Endothelial cell of umbilical vein (primary cell): Measurements from ENCODE around the gene LGR4. TPM values are rescaled to one million over a fixed set of nuclear protein-coding genes. Genes with fewer than 3 reads are reported as not detected.

Experiments
- BruUV-seq: library from RNA; stranded (reverse); fragments of 400-500 nt; replicated peaks from 2 replicates; lab custom pipeline; 2021; lab: Mats Ljungman, UMichigan
- CTCF ChIA-PET: fragments of 300-600, 350-600 bp; sonication (Branson Sonifier 250); formaldehyde crosslinking; loops from one replicate; lab custom pipeline; 2021; ENCODE audit warnings: antibody characterized with exemption, inconsistent platforms; lab: Charles Lee
- POLR2A ChIA-PET: fragments of 300-600, 350-600 bp; sonication (Branson Sonifier 250); formaldehyde crosslinking; loops from one replicate; lab custom pipeline; 2021; ENCODE audit warnings: antibody characterized with exemption, inconsistent platforms; lab: Charles Lee
- DNase-seq: peaks from one replicate; pipeline ENCODE4 v3.0.0-alpha.2; 2011; ENCODE audit warnings: low read depth, low spot score
- FAIRE-seq: peaks from 2 replicates; lab custom pipeline; 2011; peaks lifted over from hg19 to GRCh38; lab: Jason Lieb, UNC
- H2AFZ ChIP-seq: 2 replicates; pipeline ENCODE4 v1.6.0; 2012; ENCODE audit warnings: low read depth, low read length, control low read depth, inconsistent platforms
- H3K27ac ChIP-seq: 2 replicates; pipeline ENCODE4 v1.5.1; 2011; ENCODE audit warnings: low read depth, mild to moderate bottlenecking, control low read depth, low read length, moderate library complexity; ENCODE audit not compliant: insufficient read depth
- H3K27me3 ChIP-seq, 2 experiments: 2 replicates each; pipeline versions ENCODE4 v1.6.0 to v1.6.1; 2011; ENCODE audit warnings: low read length in 2 of 2, mixed read lengths in 1 of 2; ENCODE audit not compliant: control insufficient read depth in 2 of 2, insufficient read depth in 2 of 2
- H3K36me3 ChIP-seq, 2 experiments: 2 replicates in 1 of 2; 3 replicates in 1 of 2; pipeline ENCODE4 v1.5.1; 2011; ENCODE audit warnings: low read length in 2 of 2, mild to moderate bottlenecking in 1 of 2, moderate library complexity in 1 of 2; ENCODE audit not compliant: control insufficient read depth in 2 of 2, insufficient read depth in 2 of 2; ENCODE audit errors: extremely low read depth in 1 of 2
- H3K4me1 ChIP-seq: 3 replicates; pipeline ENCODE4 v1.5.1; 2011; ENCODE audit warnings: mild to moderate bottlenecking, low read length; ENCODE audit not compliant: control insufficient read depth, insufficient read depth; ENCODE audit errors: extremely low read depth
- H3K4me2 ChIP-seq: 2 replicates; pipeline ENCODE4 v1.6.1; 2011; ENCODE audit warnings: low read length, control low read depth, mixed read lengths; ENCODE audit not compliant: insufficient read depth
- H3K4me3 ChIP-seq, 3 experiments: fragments of 200-600 bp in 1 of 3; sonication (generic), shearing (Covaris generic) in 1 of 3; replicated peaks in 1 of 3; 2 replicates each; pipeline ENCODE4 v1.5.1; 2011 to 2016; ENCODE audit warnings: control low read depth in 3 of 3, low read length in 3 of 3, mild to moderate bottlenecking in 2 of 3, inconsistent platforms in 1 of 3, low read depth in 1 of 3, moderate library complexity in 1 of 3; ENCODE audit not compliant: insufficient read depth in 1 of 3
- H3K79me2 ChIP-seq: 2 replicates; pipeline ENCODE4 v1.6.0; 2012; ENCODE audit warnings: low read length, inconsistent platforms; ENCODE audit not compliant: control insufficient read depth, insufficient read depth
- H3K9ac ChIP-seq: replicated peaks from 2 replicates; pipeline ENCODE3; 2011; ENCODE audit warnings: low read length, control low read depth; ENCODE audit not compliant: insufficient read depth; ENCODE audit errors: extremely low read depth
- H3K9me1 ChIP-seq: replicated peaks from 3 replicates; pipeline ENCODE4 v1.6.0; 2011; ENCODE audit warnings: mild to moderate bottlenecking, low read length; ENCODE audit not compliant: control insufficient read depth, insufficient read depth; ENCODE audit errors: extremely low read depth
- H3K9me3 ChIP-seq: replicated peaks from 2 replicates; pipeline ENCODE4 v1.5.1; 2012; ENCODE audit warnings: low read length, inconsistent platforms; ENCODE audit not compliant: control insufficient read depth, insufficient read depth
- H4K20me1 ChIP-seq: replicated peaks from 2 replicates; pipeline ENCODE3; 2011; ENCODE audit warnings: mild to moderate bottlenecking, low read length; ENCODE audit not compliant: control insufficient read depth, insufficient read depth; ENCODE audit errors: extremely low read depth
- CTCF ChIP-seq, 2 donors: IDR thresholded peaks; 1 replicate in 1 of 2; 2 replicates in 1 of 2; pipeline ENCODE4 v1.5.1; 2011; ENCODE audit warnings: low read length in 2 of 2, mild to moderate bottlenecking in 2 of 2, moderate library complexity in 2 of 2, control low read depth in 1 of 2, inconsistent platforms in 1 of 2, low read depth in 1 of 2; ENCODE audit not compliant: insufficient read depth in 1 of 2; ENCODE audit errors: extremely low read depth in 1 of 2
- EZH2 ChIP-seq: IDR thresholded peaks from 2 replicates; pipeline ENCODE4 v1.6.1; 2012; ENCODE audit warnings: borderline replicate concordance, low read depth, mild to moderate bottlenecking, moderate library complexity, low read length, inconsistent platforms; ENCODE audit not compliant: severe bottlenecking
- FOS ChIP-seq: IDR thresholded peaks from 2 replicates; pipeline ENCODE4 v1.6.1; 2011; ENCODE audit warnings: mild to moderate bottlenecking, low read length, moderate library complexity, borderline replicate concordance; ENCODE audit not compliant: insufficient read depth
- GATA2 ChIP-seq: IDR thresholded peaks from 2 replicates; pipeline ENCODE4 v1.7.0; 2011; ENCODE audit warnings: low read depth, mild to moderate bottlenecking, moderate library complexity, mixed read lengths, low read length; ENCODE audit not compliant: insufficient read length, insufficient read depth
- JUN ChIP-seq: IDR thresholded peaks from 2 replicates; pipeline ENCODE4 v1.6.1; 2011; ENCODE audit warnings: borderline replicate concordance, low read depth; ENCODE audit not compliant: insufficient read length, insufficient read depth
- MAX ChIP-seq: IDR thresholded peaks from 2 replicates; pipeline ENCODE4 v1.6.1; 2011; ENCODE audit not compliant: insufficient read depth, insufficient read length
- MYC ChIP-seq: IDR thresholded peaks from one replicate; pipeline ENCODE4 v1.6.1; 2011; ENCODE audit warnings: mild to moderate bottlenecking, low read depth, low read length
- POLR2A ChIP-seq: IDR thresholded peaks from 2 replicates; pipeline ENCODE4 v1.6.1; 2012; ENCODE audit warnings: low read depth, mild to moderate bottlenecking, control low read depth, low read length
- POLR2AphosphoS5 ChIP-seq: IDR thresholded peaks from 2 replicates; pipeline ENCODE4 v1.6.1; 2012; ENCODE audit warnings: low read depth, mild to moderate bottlenecking, control low read depth, low read length, moderate library complexity; ENCODE audit not compliant: insufficient read depth
- dilution Hi-C: fragments of 300-500 bp; cut with MboI; formaldehyde crosslinking; loops from one replicate; pipeline ENCODE4 v1.15.0; 2019; ENCODE audit warnings: low sequenced_read_pairs; ENCODE audit not compliant: extremely low pct_ligation_motif_present
- intact Hi-C: fragments of 100-400 bp; cut with micrococcal nuclease; formaldehyde crosslinking; loops from one replicate; pipeline ENCODE4 v1.10.0; 2022
- polyA plus RNA-seq, 4 experiments: library from polyadenylated mRNA; depleted of rRNA in 3 of 4; stranded (reverse) in 3 of 4; unstranded in 1 of 4; fragments of >200 nt; gene quantifications; 2 replicates each; pipeline versions ENCODE4 v1.2.1 to v1.2.3, GENCODE V29; 2011 to 2012; ENCODE audit warnings: missing spikeins in 1 of 4
- total RNA-seq: library from RNA; stranded (reverse); gene quantifications from 2 replicates; pipeline ENCODE4 v1.2.3, GENCODE V29; 2021

LGR4 gene
- total and polyA plus RNA-seq, 2 donors (not counting 3 experiments of a cell fraction or from before 2014, with no cell fraction given) = 1.3 to 3.1 TPM

- Histone ChIP-seq H3K27ac (no peak overlapping the region), H2AFZ (no peak overlapping the region), H3K4me1 (no peaks in the 10 kb centered on the region), H3K4me2 (no peak overlapping the region), H3K36me3 (no peaks in the 10 kb centered on the region), H3K4me3 (no peak overlapping the region), H3K79me2 (no peaks in the 10 kb centered on the region), H3K9ac (no peak overlapping the region), H4K20me1 (no peaks in the 10 kb centered on the region), H3K9me1 (no peaks in the 10 kb centered on the region), H3K9me3 (no peaks in the 10 kb centered on the region), H3K27me3 (no peaks in the 10 kb centered on the region)
- TF ChIP-seq FOS (no peak), POLR2AphosphoS5 (no peak), EZH2 (no peak), POLR2A (no peak), MAX (no peak), GATA2 (no peak), JUN (no peak), MYC (no peak), CTCF (IDR thresholded peaks at IDR 0.05; ENCODE audit: extremely low read depth in 1 of 2, insufficient read depth in 1 of 2, low read depth in 1 of 2, low read length in 2 of 2) (no peak)
- dilution Hi-C loops = no loop called here
- intact Hi-C loops = no loop called here
- BruUV-seq = no TSS peak
- ChIA-PET CTCF (interaction anchor here (0.7 to 1.3 kb wide), 2 partner anchors 61 to 128 kb away, joined by 3 to 5 read pairs; no protein-coding TSS in a partner anchor), POLR2A (no interaction called here)
- DNase-seq (no peak), FAIRE-seq (no peak)
Observed at GRCh38 chr11:27357250-27357649, 115.3 kb downstream of the LGR4 start.
